Measurements from ENCODE around the gene RGS9. TPM values are rescaled to one million over a fixed set of nuclear protein-coding genes. Genes with fewer than 3 reads are reported as not detected.

RGS9 gene
- polyA plus RNA-seq, 2 of the 4 experiments (the other 2 are of a cell fraction), result 6.9 to 14.3 TPM

GRCh38 chr17:65099941-65100315, 37.2 kb upstream of the RGS9 start (continued):
- TF ChIP-seq RFX5 (IDR thresholded peaks at IDR 0.05), result no peak
- TF ChIP-seq CHD4 (IDR thresholded peaks at IDR 0.05; ENCODE audit: borderline replicate concordance), result no peak
- no peak for TF ChIP-seq EHMT2 (IDR thresholded peaks at IDR 0.05; ENCODE audit: low read depth)
- TF ChIP-seq BHLHE40 (IDR thresholded peaks at IDR 0.05; ENCODE audit: low read depth, low read length), result no peak
- TF ChIP-seq JUNB (IDR thresholded peaks at IDR 0.05), result peak; percentile 17; the same call in 1 of the 2 replicates
- TF ChIP-seq CBX2 (IDR thresholded peaks at IDR 0.05; ENCODE audit: borderline replicate concordance, low read depth), result no peak

- TF ChIP-seq E2F6 (IDR thresholded peaks at IDR 0.05; ENCODE audit: borderline replicate concordance, low read depth) (peak; percentile 27; the same call in 1 of the 2 replicates), HEYL (CRISPR knock-in tag; IDR thresholded peaks at IDR 0.05) (no peak; the same call in 1 of the 2 replicates), JUN (IDR thresholded peaks at IDR 0.05) (peak; percentile 35 to 66; a peak in 2 of 5 replicates), GATA3 (IDR thresholded peaks at IDR 0.05; ENCODE audit: borderline replicate concordance) (peak; percentile 25; the same call in 1 of the 2 replicates), POLR2A (IDR thresholded peaks at IDR 0.05; ENCODE audit: low read length) (peak; percentile 46), POLR2AphosphoS2 (conservative IDR thresholded peaks at IDR 0.05; ENCODE audit: low read length) (no peak), ATOH8 (CRISPR knock-in tag; IDR thresholded peaks at IDR 0.05; ENCODE audit: low read depth) (no peak), CTCF (IDR thresholded peaks at IDR 0.05) (peak; percentile 98), NFE2L2 (conservative IDR thresholded peaks at IDR 0.05; ENCODE audit: low read length) (no peak), CBX2 (IDR thresholded peaks at IDR 0.05; ENCODE audit: borderline replicate concordance, low read depth) (no peak), MAX (IDR thresholded peaks at IDR 0.05) (peak; percentile 73), BHLHE40 (IDR thresholded peaks at IDR 0.05; ENCODE audit: low read depth, low read length) (no peak), RAD21 (conservative IDR thresholded peaks at IDR 0.05 in 1 of 2, IDR thresholded peaks at IDR 0.05 in 1 of 2) (peak; percentile 69 to 95), SMC3 (IDR thresholded peaks at IDR 0.05) (peak; percentile 99), RCOR1 (IDR thresholded peaks at IDR 0.05; ENCODE audit: low read depth, low read length) (no peak), HDAC2 (IDR thresholded peaks at IDR 0.05) (no peak)
- POLR2A ChIA-PET, result interaction anchor here (0.8 to 4.0 kb wide), 12 partner anchors 17 to 181 kb away, joined by 3 to 35 read pairs (median 4); partner anchors contain the start of genes GNA13 and LRRC37A3
- 2% methylated on average over 15 of the region's 50 CpGs for WGBS (ENCODE audit: missing lambda C conversion rate)
These were observed 36.6 kb upstream of the RGS9 start for GRCh38 chr17:65100316-65101140.

GRCh38 chr17:65101371-65101770, 35.8 kb upstream of the RGS9 start:
- DNase-seq (ENCODE audit: low read depth in 1 of 2, low spot score in 1 of 2) (no peak), FAIRE-seq (no peak), ATAC-seq (no peak)
- H3K4me1 ChIP-seq, result peaks cover 30% of the 10 kb centered on the region
- peak overlapping the region; percentile 75 to 87 for H3K27ac ChIP-seq
- peak overlapping the region; percentile 55 for H3K4me3 ChIP-seq
- H3K9me3 ChIP-seq, result no peaks in the 10 kb centered on the region
- POLR2A ChIA-PET, result interaction anchor here (0.7 to 4.0 kb wide), 6 partner anchors 18 to 126 kb away, joined by 3 to 35 read pairs (median 4); no protein-coding TSS in a partner anchor
- H3K4me2 ChIP-seq, result peak overlapping the region; percentile 80
- CTCF ChIA-PET, result interaction anchor here (0.7 to 9.8 kb wide), 41 partner anchors 8 to 592 kb away, joined by 3 to 145 read pairs (median 11); partner anchors contain the start of genes GNA13, LRRC37A3 and RGS9
- WGBS (ENCODE audit: missing lambda C conversion rate), result 53% methylated on average over 6 of the region's 6 CpGs
- no peak for TF ChIP-seq HDAC2 (IDR thresholded peaks at IDR 0.05)
- TF ChIP-seq CHD2 (IDR thresholded peaks at IDR 0.05; ENCODE audit: low read length, partially characterized antibody), result no peak
- TF ChIP-seq EHMT2 (IDR thresholded peaks at IDR 0.05; ENCODE audit: low read depth), result no peak
- TF ChIP-seq ZNF302 (CRISPR knock-in tag; IDR thresholded peaks at IDR 0.05), result no peak
- no peak for TF ChIP-seq NFE2L2 (conservative IDR thresholded peaks at IDR 0.05; ENCODE audit: low read length)
- no peak for TF ChIP-seq POLR2AphosphoS2 (conservative IDR thresholded peaks at IDR 0.05; ENCODE audit: low read length)
- no peak for TF ChIP-seq JUN (IDR thresholded peaks at IDR 0.05)
- no peak for TF ChIP-seq CBX2 (IDR thresholded peaks at IDR 0.05; ENCODE audit: borderline replicate concordance, low read depth)
- no peak for TF ChIP-seq ZC3H11A (IDR thresholded peaks at IDR 0.05)
- no peak for TF ChIP-seq BCL3 (IDR thresholded peaks at IDR 0.05)
- no peak for TF ChIP-seq SMC3 (IDR thresholded peaks at IDR 0.05)
- no peak for TF ChIP-seq HES2 (IDR thresholded peaks at IDR 0.05)
- no peak for TF ChIP-seq PBX3 (IDR thresholded peaks at IDR 0.05)

More at GRCh38 chr17:65100316-65101140, 36.6 kb upstream of the RGS9 start:
- Histone ChIP-seq H3K4me3 (peak overlapping the region; percentile 55), H3K9me3 (no peaks in the 10 kb centered on the region), H3K4me1 (peaks cover 25% of the 10 kb centered on the region), H3K27ac (peak overlapping the region; percentile 75 to 87), H3K4me2 (peak overlapping the region; percentile 80)
- no peak for FAIRE-seq
- peak; percentile 89 to 95 for ATAC-seq
- DNase-seq (ENCODE audit: low read depth in 1 of 2, low spot score in 1 of 2), result peak; percentile 80 to 83
- CTCF ChIA-PET, result interaction anchor here (0.6 to 9.8 kb wide), 68 partner anchors 9 to 1262 kb away, joined by 3 to 145 read pairs (median 6); partner anchors contain the start of genes GNA13, LRRC37A3 and RGS9

All from A549 (cell line).